Activated T-cell treated with anti-CD3 and anti-CD28 coated beads, Interleukin-2, amount 50 U/mL, for 24 hours (primary cell): Measurements from ENCODE around the gene ZNF441.

ENCODE experiments used
- DNase-seq: peaks from one replicate; pipeline ENCODE4 v3.0.0-alpha.2; 2020
- H3K27ac Mint-ChIP-seq: 2 replicates; pipeline ENCODE4 v1.8.0; 2020; ENCODE audit warnings: mild to moderate bottlenecking, mixed read lengths
- H3K27me3 Mint-ChIP-seq: 2 replicates; pipeline ENCODE4 v1.8.0; 2020; ENCODE audit warnings: mixed read lengths
- H3K36me3 Mint-ChIP-seq: 2 replicates; pipeline ENCODE4 v1.8.0; 2020; ENCODE audit warnings: low read depth, mixed read lengths
- H3K4me1 Mint-ChIP-seq: 2 replicates; pipeline ENCODE4 v1.8.0; 2020; ENCODE audit warnings: low read depth, mixed read lengths
- H3K4me3 Mint-ChIP-seq: 2 replicates; pipeline ENCODE4 v1.8.0; 2020; ENCODE audit warnings: mild to moderate bottlenecking, moderate library complexity, mixed read lengths
- H3K9me3 Mint-ChIP-seq: 2 replicates; pipeline ENCODE4 v1.8.0; 2020; ENCODE audit warnings: mixed read lengths

The ZNF441 gene

GRCh38 chr19:11766597-11767591 lies at the start of gene ZNF441:
TSS of gene ZNF441 (plus strand) at chr19:11767000. CDS start at chr19:11767194, 194 bp downstream.
- peaks cover 32% of the 10 kb centered on the region for H3K9me3 Mint-ChIP-seq
- peak within 1 kb of the TSS; percentile 95 for H3K27ac Mint-ChIP-seq
- peaks cover 47% of the 10 kb centered on the region for H3K36me3 Mint-ChIP-seq
- H3K4me1 Mint-ChIP-seq, result peaks cover 23% of the 10 kb centered on the region
- DNase-seq, result peak; percentile 98
- peak within 1 kb of the TSS; percentile 96 for H3K4me3 Mint-ChIP-seq
- peaks cover 14% of the 10 kb centered on the region for H3K27me3 Mint-ChIP-seq

- Mint-ChIP-seq H3K4me3 (no peak overlapping the region), H3K27ac (no peak overlapping the region), H3K36me3 (peaks cover 74% of the 10 kb centered on the region), H3K4me1 (no peaks in the 10 kb centered on the region), H3K9me3 (peaks cover 60% of the 10 kb centered on the region), H3K27me3 (no peaks in the 10 kb centered on the region)
- no peak for DNase-seq
Observed at GRCh38 chr19:11721681-11722080, 45.1 kb upstream of the ZNF441 start.

- no peak overlapping the region for H3K27ac Mint-ChIP-seq
- no peaks in the 10 kb centered on the region for H3K27me3 Mint-ChIP-seq
- peaks cover 79% of the 10 kb centered on the region for H3K36me3 Mint-ChIP-seq
- no peak for DNase-seq
- H3K9me3 Mint-ChIP-seq, result peaks cover 59% of the 10 kb centered on the region
- no peak overlapping the region for H3K4me3 Mint-ChIP-seq
- no peaks in the 10 kb centered on the region for H3K4me1 Mint-ChIP-seq
Observed at GRCh38 chr19:11722414-11722813, 44.4 kb upstream of the ZNF441 start.

GRCh38 chr19:11729586-11729985 lies 37.2 kb upstream of the ZNF441 start:
- H3K4me3 Mint-ChIP-seq, result no peak overlapping the region
- H3K36me3 Mint-ChIP-seq, result peaks cover 68% of the 10 kb centered on the region
- no peaks in the 10 kb centered on the region for H3K4me1 Mint-ChIP-seq
- H3K27me3 Mint-ChIP-seq, result no peaks in the 10 kb centered on the region
- no peak for DNase-seq
- peaks cover 23% of the 10 kb centered on the region for H3K9me3 Mint-ChIP-seq
- H3K27ac Mint-ChIP-seq, result no peak overlapping the region

- peaks cover 3% of the 10 kb centered on the region for H3K9me3 Mint-ChIP-seq
Observed at GRCh38 chr19:11735375-11735774, 31.4 kb upstream of the ZNF441 start.

GRCh38 chr19:11736696-11737095 lies 30.1 kb upstream of the ZNF441 start:
- Mint-ChIP-seq H3K4me3 (peak overlapping the region; percentile 97), H3K27ac (no peak overlapping the region), H3K4me1 (peaks cover 27% of the 10 kb centered on the region), H3K27me3 (no peaks in the 10 kb centered on the region), H3K36me3 (peaks cover 24% of the 10 kb centered on the region), H3K9me3 (no peaks in the 10 kb centered on the region)
- no peak for DNase-seq

More at GRCh38 chr19:11735375-11735774, 31.4 kb upstream of the ZNF441 start:
- no peak overlapping the region for H3K4me3 Mint-ChIP-seq
- no peak overlapping the region for H3K27ac Mint-ChIP-seq
- H3K4me1 Mint-ChIP-seq, result peaks cover 27% of the 10 kb centered on the region
- no peaks in the 10 kb centered on the region for H3K27me3 Mint-ChIP-seq
- no peak for DNase-seq
- H3K36me3 Mint-ChIP-seq, result peaks cover 35% of the 10 kb centered on the region

- Mint-ChIP-seq H3K4me3 (peak overlapping the region; percentile 97), H3K9me3 (no peaks in the 10 kb centered on the region), H3K27me3 (peaks cover 3% of the 10 kb centered on the region), H3K27ac (peak overlapping the region; percentile 79), H3K4me1 (peaks cover 27% of the 10 kb centered on the region), H3K36me3 (peaks cover 21% of the 10 kb centered on the region)
- DNase-seq, result peak; percentile 51
Observed at GRCh38 chr19:11737964-11738745, 28.6 kb upstream of the ZNF441 start.

- peaks cover 27% of the 10 kb centered on the region for H3K4me1 Mint-ChIP-seq
- peak; percentile 98 for DNase-seq
- peak within 1 kb of the TSS; percentile 92 for H3K27ac Mint-ChIP-seq
- H3K27me3 Mint-ChIP-seq, result peaks cover 3% of the 10 kb centered on the region
- H3K9me3 Mint-ChIP-seq, result no peaks in the 10 kb centered on the region
- H3K36me3 Mint-ChIP-seq, result peaks cover 18% of the 10 kb centered on the region
- H3K4me3 Mint-ChIP-seq, result peak within 1 kb of the TSS; percentile 97
Observed at GRCh38 chr19:11738746-11739620, 27.8 kb upstream of the ZNF441 start, which contains the start of gene ZNF823. TSS of gene ZNF823 (minus strand) at chr19:11738946. CDS start at chr19:11738819, 127 bp downstream.

GRCh38 chr19:11745869-11746268 lies 20.9 kb upstream of the ZNF441 start:
- H3K27ac Mint-ChIP-seq, result no peak overlapping the region
- H3K4me1 Mint-ChIP-seq, result no peaks in the 10 kb centered on the region
- peaks cover 24% of the 10 kb centered on the region for H3K9me3 Mint-ChIP-seq
- no peak for DNase-seq
- no peak overlapping the region for H3K4me3 Mint-ChIP-seq
- peaks cover 10% of the 10 kb centered on the region for H3K27me3 Mint-ChIP-seq
- H3K36me3 Mint-ChIP-seq, result peaks cover 7% of the 10 kb centered on the region

- H3K4me1 Mint-ChIP-seq, result no peaks in the 10 kb centered on the region
- H3K27me3 Mint-ChIP-seq, result peaks cover 7% of the 10 kb centered on the region
- H3K4me3 Mint-ChIP-seq, result no peak overlapping the region
- peaks cover 37% of the 10 kb centered on the region for H3K9me3 Mint-ChIP-seq
- no peak for DNase-seq
- H3K27ac Mint-ChIP-seq, result no peak overlapping the region
- peaks cover 9% of the 10 kb centered on the region for H3K36me3 Mint-ChIP-seq
Observed at GRCh38 chr19:11747277-11747676, 19.5 kb upstream of the ZNF441 start.

GRCh38 chr19:11749751-11750150 lies 17.0 kb upstream of the ZNF441 start:
- DNase-seq, result no peak
- no peak overlapping the region for H3K4me3 Mint-ChIP-seq
- H3K9me3 Mint-ChIP-seq, result peaks cover 42% of the 10 kb centered on the region
- H3K4me1 Mint-ChIP-seq, result no peaks in the 10 kb centered on the region
- peaks cover 23% of the 10 kb centered on the region for H3K27me3 Mint-ChIP-seq
- H3K27ac Mint-ChIP-seq, result no peak overlapping the region
- peaks cover 9% of the 10 kb centered on the region for H3K36me3 Mint-ChIP-seq

GRCh38 chr19:11752244-11752736 lies 14.5 kb upstream of the ZNF441 start:
- DNase-seq, result no peak
- Mint-ChIP-seq H3K4me3 (no peak overlapping the region), H3K36me3 (peaks cover 10% of the 10 kb centered on the region), H3K4me1 (no peaks in the 10 kb centered on the region), H3K9me3 (peaks cover 54% of the 10 kb centered on the region), H3K27me3 (peaks cover 28% of the 10 kb centered on the region), H3K27ac (no peak overlapping the region)

GRCh38 chr19:11754663-11755062 lies 12.1 kb upstream of the ZNF441 start:
- Mint-ChIP-seq H3K9me3 (peaks cover 47% of the 10 kb centered on the region), H3K27me3 (peaks cover 23% of the 10 kb centered on the region), H3K36me3 (peaks cover 5% of the 10 kb centered on the region), H3K4me3 (no peak overlapping the region), H3K4me1 (no peaks in the 10 kb centered on the region), H3K27ac (no peak overlapping the region)
- no peak for DNase-seq

GRCh38 chr19:11756965-11757364 lies 9.8 kb upstream of the ZNF441 start:
- Mint-ChIP-seq H3K4me3 (no peak overlapping the region), H3K27ac (no peak overlapping the region), H3K4me1 (no peaks in the 10 kb centered on the region), H3K27me3 (peaks cover 29% of the 10 kb centered on the region), H3K9me3 (peaks cover 42% of the 10 kb centered on the region), H3K36me3 (peaks cover 3% of the 10 kb centered on the region)
- no peak for DNase-seq
